Neural progenitor cell (in vitro differentiated cells): Measurements from ENCODE around the gene TEX26.

Source experiments
- CTCF ChIP-seq: fragments of 200-600 bp; sonication (generic); IDR thresholded peaks from 2 replicates; pipeline ENCODE4 v1.5.1; 2017; ENCODE audit warnings: antibody characterized with exemption, mild to moderate bottlenecking
- EZH2 ChIP-seq: fragments of 200-600 bp; sonication (generic); IDR thresholded peaks from 2 replicates; pipeline ENCODE4 v1.6.1; 2017; ENCODE audit warnings: antibody characterized with exemption, mild to moderate bottlenecking, moderate library complexity
- EZH2phosphoT487 ChIP-seq: fragments of 200-600 bp; sonication (generic); IDR thresholded peaks from 2 replicates; pipeline ENCODE4 v1.6.1; 2017; ENCODE audit warnings: antibody characterized with exemption

GRCh38 chr13:30924721-30925120, 7.7 kb upstream of the TEX26 start:
- TF ChIP-seq CTCF (no peak), EZH2phosphoT487 (no peak), EZH2 (no peak)
